ENCODE measurements around the gene SNX8.
A peak's percentile ranks its signal among the peaks of the same experiment; 100 is the strongest.
"Not testable (repeated sequence)": the region's sequence is repeated elsewhere in the genome, so short reads cannot be mapped to it uniquely, and the experiment has no call there.

Gene SNX8

GRCh38 chr7:2330493-2330892 is 16.3 kb upstream of the SNX8 start:
- no peak overlapping the region for H3K27ac ChIP-seq
- no peak for DNase-seq (ENCODE audit: low read depth, low spot score)

GRCh38 chr7:2326951-2327350 is 12.7 kb upstream of the SNX8 start:
- H3K27ac ChIP-seq = no peak overlapping the region
- no peak for DNase-seq (ENCODE audit: low read depth, low spot score)

DNA sequence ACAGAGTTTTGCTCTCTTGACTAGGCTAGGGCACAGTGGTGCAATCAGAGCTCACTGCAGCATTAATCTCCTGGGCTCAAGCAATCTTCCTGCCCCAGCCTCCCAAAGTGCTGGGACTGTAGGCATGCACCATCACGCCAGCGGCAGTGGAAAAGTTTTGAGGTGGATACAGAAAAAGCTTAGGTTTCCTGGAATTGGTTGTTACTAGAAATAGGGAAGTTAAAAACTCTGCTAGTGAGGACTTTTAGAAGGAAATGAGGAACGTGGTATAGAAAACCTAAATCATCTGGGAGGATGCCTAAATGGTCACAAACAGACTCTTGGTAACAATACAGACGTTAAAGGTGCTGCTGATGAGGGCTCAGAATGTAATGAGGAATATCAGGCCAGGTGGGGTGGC is 10.9 kb upstream of the SNX8 start:
- H3K27ac ChIP-seq = no peak overlapping the region
- no peak for DNase-seq (ENCODE audit: low read depth, low spot score)

DNA sequence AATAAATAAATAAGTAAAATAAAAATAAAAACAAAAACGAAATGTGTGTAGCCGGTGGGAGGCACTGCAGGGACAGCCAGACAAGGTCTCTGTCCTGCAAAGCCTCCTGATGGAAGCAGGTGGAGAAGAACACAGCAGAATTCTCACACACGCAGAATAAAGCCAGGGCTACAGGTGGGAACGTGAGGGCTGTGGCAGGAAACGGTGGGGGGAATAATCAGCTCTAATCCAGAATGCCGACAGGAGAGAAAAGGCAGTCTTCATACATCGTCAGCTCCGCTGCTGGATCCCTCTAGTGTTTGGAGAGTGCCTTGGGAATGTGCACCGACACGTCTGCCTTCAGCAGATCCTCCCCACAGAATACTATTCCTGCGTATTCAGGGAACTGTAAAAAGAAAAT is 6.8 kb upstream of the SNX8 start:
- peak overlapping the region; percentile 45 for H3K27ac ChIP-seq
- DNase-seq (ENCODE audit: low read depth, low spot score) = peak; percentile 6

- no peak overlapping the region for H3K27ac ChIP-seq
- no peak for DNase-seq (ENCODE audit: low read depth, low spot score)
Observed at GRCh38 chr7:2317556-2318293, 3.5 kb upstream of the SNX8 start.

DNA sequence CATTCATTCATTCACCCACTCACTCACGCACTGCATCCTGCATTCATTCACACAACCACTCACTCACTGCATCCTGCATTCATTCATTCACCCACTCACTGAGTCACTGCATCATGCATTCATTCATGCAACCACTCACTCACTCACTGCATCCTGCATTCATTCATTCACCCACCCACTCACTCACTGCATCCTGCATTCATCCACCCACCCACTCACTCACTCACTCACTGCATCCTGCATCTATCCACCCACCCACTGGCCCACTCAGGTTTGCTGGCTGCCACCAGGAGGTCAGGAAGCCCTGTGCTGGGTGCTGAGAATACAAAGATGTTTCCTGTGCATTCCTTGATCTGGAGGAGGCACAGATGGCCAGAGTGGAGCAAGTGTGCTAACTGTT is 2.3 kb upstream of the SNX8 start:
- no peak overlapping the region for H3K27ac ChIP-seq
- DNase-seq (ENCODE audit: low read depth, low spot score) = no peak

GRCh38 chr7:2315787-2316186 is 1.5 kb upstream of the SNX8 start:
- H3K27ac ChIP-seq = no peak overlapping the region
- DNase-seq (ENCODE audit: low read depth, low spot score) = no peak

DNA sequence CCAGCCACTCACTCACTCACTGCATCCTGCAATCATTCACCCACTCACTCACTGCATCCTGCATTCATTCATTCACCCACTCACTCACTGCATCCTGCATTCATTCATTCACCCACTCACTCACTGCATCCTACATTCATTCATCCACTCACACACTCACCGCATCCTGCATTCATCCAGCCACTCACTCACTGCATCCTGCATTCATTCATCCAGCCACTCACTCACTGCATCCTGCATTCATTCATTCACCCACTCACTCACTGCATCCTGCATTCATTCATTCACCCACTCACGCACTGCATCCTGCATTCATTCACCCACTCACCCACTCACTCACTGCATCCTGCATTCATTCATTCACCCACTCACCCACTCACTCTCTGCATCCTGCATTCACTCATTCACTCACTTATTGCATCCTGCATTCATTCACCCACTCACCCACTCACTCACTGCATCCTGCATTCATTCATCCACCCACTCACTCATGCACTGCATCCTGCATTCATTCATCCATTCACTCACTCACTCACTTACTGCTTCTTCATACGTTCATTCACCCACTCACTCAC is 802 bp upstream of the SNX8 start:
- DNase-seq (ENCODE audit: low read depth, low spot score); H3K27ac ChIP-seq: not testable (repeated sequence)

- H3K27ac ChIP-seq = peak overlapping the region; percentile 73
- no peak for DNase-seq (ENCODE audit: low read depth, low spot score)
Observed at GRCh38 chr7:2313450-2314208, 612 bp downstream of the SNX8 start.

DNA sequence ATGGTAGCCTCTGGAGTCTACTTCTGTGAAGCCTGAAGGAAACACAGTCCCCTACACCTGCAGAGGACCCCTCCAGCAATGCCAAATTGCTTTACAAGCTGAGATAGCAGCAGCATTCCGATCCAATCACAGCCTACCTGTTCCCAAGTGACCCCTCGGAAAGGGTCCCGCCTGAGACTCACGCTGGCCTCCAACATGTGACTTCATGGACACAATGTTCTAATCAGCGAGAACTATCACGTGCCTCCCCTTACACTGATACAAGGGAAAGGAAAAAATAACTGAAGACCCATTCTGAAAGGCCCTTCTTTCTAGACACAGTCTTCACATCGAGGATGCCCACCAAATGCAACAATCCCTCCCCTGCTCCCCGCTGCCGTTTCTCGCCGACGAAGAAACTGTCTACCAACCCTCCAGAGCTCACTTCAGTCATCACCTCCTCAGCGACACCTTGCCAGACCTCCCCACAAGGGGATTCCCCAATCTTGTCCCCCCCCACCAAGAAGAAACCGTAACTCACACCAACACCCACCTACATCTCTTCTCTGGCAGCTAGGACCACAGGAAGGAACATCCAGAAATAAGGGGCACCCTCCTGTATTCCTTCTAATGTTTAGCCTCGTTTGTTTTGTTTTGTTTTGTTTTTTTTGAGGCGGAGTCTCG is 1.8 kb downstream of the SNX8 start:
- no peak for DNase-seq (ENCODE audit: low read depth, low spot score)
- H3K27ac ChIP-seq = no peak overlapping the region

DNA sequence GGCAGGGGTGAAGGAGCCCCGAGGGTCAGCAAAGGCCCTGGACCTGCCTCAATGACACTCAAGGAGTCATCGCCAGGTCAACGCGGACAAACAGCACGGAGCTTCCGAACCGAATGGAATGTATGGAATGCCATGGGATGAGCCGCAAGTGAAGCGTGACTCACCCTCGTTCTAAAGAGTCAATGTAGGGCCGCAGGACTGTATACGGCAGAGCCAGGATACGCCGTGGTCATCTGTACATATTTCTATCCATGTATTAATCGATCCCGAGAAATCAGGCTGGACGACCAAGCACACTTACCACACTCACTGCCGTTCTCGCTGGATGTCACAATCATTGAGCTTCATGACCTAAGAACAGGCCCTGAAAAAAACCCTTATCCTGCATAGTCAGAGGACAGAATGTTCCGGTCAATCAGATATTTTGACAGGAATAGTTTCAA is 4.3 kb downstream of the SNX8 start:
- H3K27ac ChIP-seq = no peak overlapping the region
- DNase-seq (ENCODE audit: low read depth, low spot score) = no peak

GRCh38 chr7:2307690-2308107 is 6.5 kb downstream of the SNX8 start:
- H3K27ac ChIP-seq = no peak overlapping the region
- no peak for DNase-seq (ENCODE audit: low read depth, low spot score)

- peak overlapping the region; percentile 34 for H3K27ac ChIP-seq
- no peak for DNase-seq (ENCODE audit: low read depth, low spot score)
Observed at GRCh38 chr7:2306688-2307087, 7.6 kb downstream of the SNX8 start.

DNA sequence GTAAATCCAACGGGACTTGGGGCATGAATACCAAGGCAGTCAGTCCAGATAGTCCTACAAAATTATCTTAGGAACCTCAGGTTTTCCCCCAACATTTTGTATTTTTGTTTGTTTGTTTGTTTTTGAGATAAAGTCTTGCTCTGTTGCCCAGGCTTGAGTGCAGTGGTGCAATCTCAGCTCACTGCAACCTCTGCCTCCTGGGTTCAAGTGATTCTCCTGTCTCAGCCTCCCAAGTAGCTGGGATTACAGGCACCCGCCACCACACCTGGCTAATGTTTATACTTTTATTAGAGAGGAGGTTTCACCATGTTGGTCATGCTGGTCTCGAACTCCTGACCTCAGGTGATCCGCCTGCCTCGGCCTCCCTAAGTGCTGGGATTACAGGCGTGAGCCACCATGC is 9.0 kb downstream of the SNX8 start:
- not testable (repeated sequence) for DNase-seq (ENCODE audit: low read depth, low spot score); H3K27ac ChIP-seq

GRCh38 chr7:2303520-2303919 is 10.7 kb downstream of the SNX8 start:
- not testable (repeated sequence) for H3K27ac ChIP-seq; DNase-seq (ENCODE audit: low read depth, low spot score)

- not testable (repeated sequence) for DNase-seq (ENCODE audit: low read depth, low spot score); H3K27ac ChIP-seq
Observed at GRCh38 chr7:2302743-2303397, 11.4 kb downstream of the SNX8 start.

DNA sequence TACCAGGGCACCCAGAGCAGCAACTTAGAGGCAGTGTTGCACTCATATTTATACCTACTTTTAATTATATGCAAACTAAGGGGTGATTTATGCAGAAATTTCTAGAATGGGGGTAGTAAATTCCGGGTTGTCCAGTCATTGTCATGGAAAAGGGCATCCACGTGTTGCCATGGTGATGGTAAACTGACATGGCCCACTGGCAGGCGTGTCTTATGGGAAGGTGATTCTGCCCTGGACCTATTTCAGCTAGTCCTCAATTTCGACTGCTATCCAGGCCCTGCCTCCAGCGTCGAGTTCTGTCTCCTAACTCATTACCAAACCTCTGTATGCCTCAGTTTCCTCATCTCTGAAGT is 12.8 kb downstream of the SNX8 start:
- no peak for DNase-seq (ENCODE audit: low read depth, low spot score)
- no peak overlapping the region for H3K27ac ChIP-seq

GRCh38 chr7:2299870-2300512 is 14.2 kb downstream of the SNX8 start:
- no peak for DNase-seq (ENCODE audit: low read depth, low spot score)
- H3K27ac ChIP-seq = no peak overlapping the region

GRCh38 chr7:2299131-2299829 is 15.0 kb downstream of the SNX8 start:
- H3K27ac ChIP-seq = no peak overlapping the region
- DNase-seq (ENCODE audit: low read depth, low spot score) = no peak

Data from epithelial cell of prostate (primary cell).